Kidney (tissue), 14 donors: ENCODE data around the gene LAMB3. TPM values are rescaled to one million over a fixed set of nuclear protein-coding genes. Genes with fewer than 3 reads are reported as not detected.

ENCODE experiments used
- DNase-seq, 5 donors: peaks; one replicate each; pipeline ENCODE4 v3.0.0-alpha.2; 2013 to 2020
- FAIRE-seq: peaks from 2 replicates; lab custom pipeline; 2012; peaks lifted over from hg19 to GRCh38; lab: Jason Lieb, UNC
- H3K27ac ChIP-seq, 2 donors: one replicate each; pipeline ENCODE4 v1.7.0; 2013; ENCODE audit warnings: low read depth in 2 of 2, low read length in 2 of 2, inconsistent platforms in 1 of 2
- H3K27me3 ChIP-seq: one replicate; pipeline ENCODE4 v1.7.1; 2013; ENCODE audit warnings: low read length, inconsistent platforms; ENCODE audit not compliant: control insufficient read depth, insufficient read depth
- H3K36me3 ChIP-seq, 3 donors: one replicate each; pipeline versions ENCODE4 v1.7.0 to v1.7.1; 2013; ENCODE audit warnings: low read length in 3 of 3, control low read depth in 1 of 3, inconsistent platforms in 1 of 3; ENCODE audit not compliant: insufficient read depth in 3 of 3, control insufficient read depth in 2 of 3
- H3K4me1 ChIP-seq, 3 donors: one replicate each; pipeline versions ENCODE4 v1.7.0 to v1.7.1; 2013; ENCODE audit warnings: low read length in 3 of 3, inconsistent platforms in 1 of 3, low read depth in 1 of 3; ENCODE audit not compliant: control insufficient read depth in 2 of 3, insufficient read depth in 2 of 3
- H3K4me3 ChIP-seq, 3 donors: one replicate each; pipeline versions ENCODE4 v1.7.0 to v1.8.1; 2013; ENCODE audit warnings: low read length in 3 of 3, control low read depth in 1 of 3, inconsistent platforms in 1 of 3
- H3K9ac ChIP-seq, 3 donors: one replicate each; pipeline versions ENCODE4 v1.7.0 to v1.7.1; 2013; ENCODE audit warnings: low read length in 3 of 3, control low read depth in 1 of 3, inconsistent platforms in 1 of 3
- H3K9me3 ChIP-seq, 3 donors: one replicate each; pipeline versions ENCODE4 v1.7.0 to v1.7.1; 2013; ENCODE audit warnings: low read length in 3 of 3, control low read depth in 1 of 3, inconsistent platforms in 1 of 3; ENCODE audit not compliant: control insufficient read depth in 2 of 3, insufficient read depth in 1 of 3
- CTCF ChIP-seq: IDR thresholded peaks from 3 replicates; pipeline ENCODE4 v1.5.1; 2012; ENCODE audit warnings: mild to moderate bottlenecking, moderate library complexity, borderline replicate concordance; ENCODE audit not compliant: insufficient read depth; ENCODE audit errors: extremely low read depth
- intact Hi-C: fragments of 100-400 bp; cut with DNase I; formaldehyde crosslinking; loops from one replicate; pipeline ENCODE4 v1.11.1; 2022
- polyA plus RNA-seq: library from polyadenylated mRNA; stranded (reverse); fragments of 350-450 nt; fragmentation: Illumina TruSeq; extraction: RNeasy Lipid Tissue Mini Kit (QIAGEN cat#74804); gene quantifications from one replicate; pipeline ENCODE4 v1.2.3, GENCODE V29; 2014; ENCODE audit warnings: low read depth, low replicate concordance; ENCODE audit not compliant: insufficient read depth
- total RNA-seq: library from RNA; stranded (reverse); fragmentation: NEBNext Ultra II Directional; extraction: Animal tissue kit (Norgen Biotek cat#: 25700); gene quantifications from one replicate; pipeline ENCODE4 v1.2.1, GENCODE V29; 2021
- donor health status: control.
- donor health status: control.
- donor health status: control.
- donor health status: control.
- donor health status: control.
- donor health status: DM: yes; HTN: yes; CAD: no.
- donor health status: Normal renal cell carcinoma (clear cell type).

Gene LAMB3
- total and polyA plus RNA-seq, 2 donors from 2014 or later: 2.5 to 59.7 TPM

DNA sequence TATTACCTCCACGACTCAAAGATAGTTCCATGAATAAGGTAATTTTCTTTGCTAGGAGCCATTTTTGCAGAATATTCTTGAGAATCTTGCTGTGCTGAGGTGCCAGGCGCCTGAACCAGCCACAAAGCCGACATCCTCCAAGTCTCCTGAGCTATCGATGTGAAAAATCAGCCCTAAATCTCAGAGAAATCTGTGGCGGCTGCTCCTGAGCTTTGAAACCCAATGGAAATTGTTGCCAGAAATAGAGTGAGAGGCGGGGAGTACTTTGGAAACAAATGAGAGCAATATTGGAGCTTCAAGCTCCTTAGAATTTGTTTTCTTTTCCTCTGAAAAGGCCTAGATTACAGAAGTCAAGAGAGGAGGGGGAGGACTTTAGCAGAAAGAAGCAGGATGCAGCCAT lies 62.4 kb downstream of the LAMB3 start:
- H3K4me1 ChIP-seq: peaks cover 0 to 7% (median 6%) of the 10 kb centered on the region in 3 donors
- intact Hi-C loops: no loop called here
- H3K4me3 ChIP-seq: no peak overlapping the region
- H3K9me3 ChIP-seq: no peaks in the 10 kb centered on the region
- H3K36me3 ChIP-seq: no peaks in the 10 kb centered on the region
- no peak overlapping the region for H3K9ac ChIP-seq
- no peak overlapping the region for H3K27ac ChIP-seq
- TF ChIP-seq CTCF: no peak
- H3K27me3 ChIP-seq: no peaks in the 10 kb centered on the region
- DNase-seq: no peak
- FAIRE-seq: no peak

DNA sequence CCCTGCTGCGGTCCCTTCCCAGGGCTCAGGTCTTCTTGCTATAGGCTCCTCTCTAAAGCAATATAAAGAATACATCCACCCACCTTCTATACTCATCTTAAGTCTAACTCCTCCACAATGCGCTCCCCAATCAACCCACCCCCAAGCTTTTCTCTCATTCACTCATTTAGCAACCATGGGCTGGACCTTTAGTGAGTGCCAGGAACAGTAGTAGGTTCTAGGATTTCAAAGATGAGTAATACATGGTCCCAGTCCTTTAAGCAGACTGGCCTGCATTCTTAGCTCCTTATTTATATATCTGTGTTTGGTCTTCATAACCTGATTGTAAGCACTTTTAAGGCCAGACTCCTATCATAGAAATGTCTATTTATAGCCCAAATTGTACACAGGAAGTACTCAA lies 62.8 kb downstream of the LAMB3 start:
- TF ChIP-seq CTCF: no peak
- Histone ChIP-seq H3K4me3 (no peak overlapping the region), H3K9ac (no peak overlapping the region), H3K27me3 (no peaks in the 10 kb centered on the region), H3K9me3 (no peaks in the 10 kb centered on the region), H3K36me3 (no peaks in the 10 kb centered on the region), H3K4me1 (peaks cover 0 to 7% (median 6%) of the 10 kb centered on the region in 3 donors), H3K27ac (no peak overlapping the region)
- DNase-seq: no peak
- intact Hi-C loops: no loop called here
- no peak for FAIRE-seq

GRCh38 chr1:209587789-209588188 lies 64.4 kb downstream of the LAMB3 start:
- Histone ChIP-seq H3K27me3 (no peaks in the 10 kb centered on the region), H3K4me1 (peaks cover 0 to 14% (median 6%) of the 10 kb centered on the region in 3 donors), H3K9ac (no peak overlapping the region), H3K36me3 (no peaks in the 10 kb centered on the region), H3K4me3 (no peak overlapping the region), H3K9me3 (no peaks in the 10 kb centered on the region), H3K27ac (no peak overlapping the region)
- TF ChIP-seq CTCF: no peak
- DNase-seq (no peak), FAIRE-seq (no peak)
- intact Hi-C loops: no loop called here

DNA sequence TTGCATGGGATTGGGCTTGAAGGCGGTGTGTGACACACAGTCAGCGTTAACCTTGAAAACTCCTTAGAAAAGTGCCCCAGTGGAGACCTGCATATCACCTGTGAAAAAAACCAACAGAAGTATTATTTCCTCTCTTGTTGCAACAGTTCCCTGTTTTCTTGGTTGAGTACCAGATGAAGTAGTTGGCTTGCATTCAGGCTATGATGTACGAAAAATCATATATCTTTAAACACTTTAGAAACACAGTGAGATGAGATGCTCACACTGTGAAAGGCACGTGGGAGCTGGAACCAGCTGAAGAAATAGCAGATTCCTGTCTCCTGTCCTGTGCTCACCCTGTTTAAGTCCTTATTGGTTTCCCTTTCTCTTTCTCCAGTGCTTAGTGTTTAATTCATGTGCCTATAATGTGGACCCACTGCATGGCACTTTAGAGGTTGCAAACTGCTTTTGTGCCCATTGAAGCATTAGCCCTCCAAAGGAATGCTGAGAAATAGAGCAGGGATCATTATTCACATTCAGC lies 65.9 kb downstream of the LAMB3 start:
- Histone ChIP-seq H3K4me3 (peak overlapping the region in 1 of 3 donors; percentile 59), H3K27me3 (no peaks in the 10 kb centered on the region), H3K4me1 (peaks cover 0 to 14% (median 6%) of the 10 kb centered on the region in 3 donors), H3K9ac (no peak overlapping the region), H3K27ac (no peak overlapping the region), H3K36me3 (no peaks in the 10 kb centered on the region), H3K9me3 (no peaks in the 10 kb centered on the region)
- intact Hi-C loops: no loop called here
- no peak for TF ChIP-seq CTCF
- FAIRE-seq (no peak), DNase-seq (no peak)
